Measurements from ENCODE around the gene COASY.

Gene COASY

DNA sequence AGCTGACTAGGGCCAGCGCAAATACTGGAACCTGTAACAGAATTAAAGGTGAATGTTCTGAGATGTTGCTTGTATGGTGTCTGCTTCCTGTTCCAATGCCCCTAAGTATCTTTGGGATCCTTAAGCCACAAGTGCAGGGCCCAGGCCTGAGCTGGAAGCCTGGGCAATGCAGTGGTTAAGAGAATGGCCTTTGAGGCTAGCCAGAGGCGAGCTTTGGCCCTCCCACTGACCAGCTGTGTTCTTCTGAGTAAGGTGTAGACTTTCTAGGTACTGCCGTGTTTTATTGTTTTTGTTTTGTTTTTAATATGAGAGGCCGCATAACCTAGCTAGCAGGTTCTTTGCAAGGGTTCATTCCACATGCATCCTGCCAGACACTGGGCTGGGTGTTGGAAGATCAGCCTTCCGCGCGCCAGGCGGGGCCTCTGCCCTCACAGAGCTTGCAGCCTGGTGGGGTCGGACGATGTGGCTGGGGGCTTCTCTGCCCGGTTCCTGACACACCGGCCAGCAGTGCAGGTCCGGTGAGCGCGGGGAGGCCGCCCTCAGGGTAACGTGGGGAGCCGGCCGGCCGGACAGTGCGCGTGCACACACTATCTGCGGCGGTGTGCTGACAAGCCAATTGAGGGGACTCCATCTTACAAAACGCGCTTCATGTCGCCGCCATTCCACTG lies 4.4 kb downstream of the COASY start:
- Histone ChIP-seq H4K20me1 (ENCODE audit: insufficient read depth, low read length, poor library complexity, severe bottlenecking) (peaks cover 27% of the 10 kb centered on the region), H3K9ac (ENCODE audit: low read depth, low read length, poor library complexity, severe bottlenecking) (peak overlapping the region; percentile 92), H3K9me2 (replicated peaks; ENCODE audit: low read depth, low read length) (no peaks in the 10 kb centered on the region), H3K79me2 (ENCODE audit: insufficient read depth, low read length) (peaks cover 80% of the 10 kb centered on the region), H3K4me2 (ENCODE audit: low read depth, low read length, poor library complexity, severe bottlenecking) (peak overlapping the region; percentile 93), H3K4me1 (ENCODE audit: insufficient read depth, low read length, poor library complexity, severe bottlenecking) (peaks cover 47% of the 10 kb centered on the region), H3K36me3 (ENCODE audit: insufficient read depth, low read length) (peaks cover 27% of the 10 kb centered on the region; the same call in 1 of the 2 replicates), H3K9me3 (ENCODE audit: insufficient read depth, low read depth, low read length) (no peaks in the 10 kb centered on the region), H2AFZ (ENCODE audit: low read length) (peak overlapping the region; percentile 47), H3K27me3 (ENCODE audit: insufficient read depth, low read length, poor library complexity, severe bottlenecking) (no peaks in the 10 kb centered on the region), H3K4me3 (ENCODE audit: low read length, poor library complexity, severe bottlenecking) (peak overlapping the region; percentile 87), H3F3A (ENCODE audit: low read depth) (no peaks in the 10 kb centered on the region; the same call in 1 of the 2 replicates)
- TF ChIP-seq EZH2phosphoT487 (IDR thresholded peaks at IDR 0.05; ENCODE audit: borderline replicate concordance): no peak
- TF ChIP-seq, protein P1, sequence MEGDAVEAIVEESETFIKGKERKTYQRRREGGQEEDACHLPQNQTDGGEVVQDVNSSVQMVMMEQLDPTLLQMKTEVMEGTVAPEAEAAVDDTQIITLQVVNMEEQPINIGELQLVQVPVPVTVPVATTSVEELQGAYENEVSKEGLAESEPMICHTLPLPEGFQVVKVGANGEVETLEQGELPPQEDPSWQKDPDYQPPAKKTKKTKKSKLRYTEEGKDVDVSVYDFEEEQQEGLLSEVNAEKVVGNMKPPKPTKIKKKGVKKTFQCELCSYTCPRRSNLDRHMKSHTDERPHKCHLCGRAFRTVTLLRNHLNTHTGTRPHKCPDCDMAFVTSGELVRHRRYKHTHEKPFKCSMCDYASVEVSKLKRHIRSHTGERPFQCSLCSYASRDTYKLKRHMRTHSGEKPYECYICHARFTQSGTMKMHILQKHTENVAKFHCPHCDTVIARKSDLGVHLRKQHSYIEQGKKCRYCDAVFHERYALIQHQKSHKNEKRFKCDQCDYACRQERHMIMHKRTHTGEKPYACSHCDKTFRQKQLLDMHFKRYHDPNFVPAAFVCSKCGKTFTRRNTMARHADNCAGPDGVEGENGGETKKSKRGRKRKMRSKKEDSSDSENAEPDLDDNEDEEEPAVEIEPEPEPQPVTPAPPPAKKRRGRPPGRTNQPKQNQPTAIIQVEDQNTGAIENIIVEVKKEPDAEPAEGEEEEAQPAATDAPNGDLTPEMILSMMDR (conservative IDR thresholded peaks at IDR 0.05; ENCODE audit: low read length): no peak

DNA sequence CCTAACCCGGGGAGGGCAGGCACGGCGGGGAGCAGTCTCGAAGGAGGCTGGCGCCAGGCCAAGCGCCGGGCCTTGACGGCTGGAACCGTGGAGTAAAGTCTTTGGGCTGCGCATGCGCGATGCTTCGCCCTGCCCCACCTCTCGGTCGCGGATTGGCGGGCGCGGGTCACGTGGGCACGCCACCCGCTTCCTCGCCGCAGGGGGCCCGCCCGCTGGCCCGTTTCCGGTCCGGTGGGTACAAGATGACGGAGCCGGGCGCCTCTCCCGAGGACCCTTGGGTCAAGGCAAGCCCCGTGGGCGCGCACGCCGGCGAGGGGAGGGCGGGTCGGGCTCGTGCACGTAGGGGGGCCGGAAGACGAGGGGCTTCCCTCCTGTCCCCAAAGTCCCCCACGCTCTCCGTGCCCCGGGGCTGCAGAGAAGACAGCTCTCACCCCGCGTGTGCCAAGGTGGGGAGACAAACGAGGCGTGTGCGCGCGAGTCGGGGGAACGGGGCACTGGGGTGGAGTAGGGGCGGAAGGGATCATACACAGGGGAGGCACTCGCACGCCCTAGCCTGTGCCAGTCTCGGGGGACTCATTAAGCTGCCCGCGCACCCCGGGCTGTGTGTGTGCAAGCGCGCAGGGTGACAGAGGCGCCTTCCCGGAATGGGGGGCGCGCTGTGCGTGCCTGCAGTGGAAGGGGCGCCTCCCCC lies 5.1 kb downstream of the COASY start, which contains the start of gene MLX:
Gene MLX (plus strand): TSS at position 218 of the 691 bp plus-strand sequence. CDS start 25 bp downstream, at position 243.
- H3K4me3 ChIP-seq (ENCODE audit: low read length, poor library complexity, severe bottlenecking): peak within 1 kb of the TSS; percentile 87
- peak within 1 kb of the TSS; percentile 92 for H3K9ac ChIP-seq (ENCODE audit: low read depth, low read length, poor library complexity, severe bottlenecking)
- TF ChIP-seq, protein P1 (conservative IDR thresholded peaks at IDR 0.05; ENCODE audit: low read length): 0 out of 2 replicates have a peak, but pooled peaks have one; percentile 24
- no peak for TF ChIP-seq EZH2phosphoT487 (IDR thresholded peaks at IDR 0.05; ENCODE audit: borderline replicate concordance)
- peak within 1 kb of the TSS; percentile 93 for H3K4me2 ChIP-seq (ENCODE audit: low read depth, low read length, poor library complexity, severe bottlenecking)
- peak within 1 kb of the TSS; percentile 67 for H2AFZ ChIP-seq (ENCODE audit: low read length)
- no peaks in the 10 kb centered on the region for H3K27me3 ChIP-seq (ENCODE audit: insufficient read depth, low read length, poor library complexity, severe bottlenecking)
- H4K20me1 ChIP-seq (ENCODE audit: insufficient read depth, low read length, poor library complexity, severe bottlenecking): peaks cover 27% of the 10 kb centered on the region
- H3K79me2 ChIP-seq (ENCODE audit: insufficient read depth, low read length): peaks cover 82% of the 10 kb centered on the region
- H3K36me3 ChIP-seq (ENCODE audit: insufficient read depth, low read length): peaks cover 34% of the 10 kb centered on the region; the same call in 1 of the 2 replicates
- no peaks in the 10 kb centered on the region for H3K9me3 ChIP-seq (ENCODE audit: insufficient read depth, low read depth, low read length)
- H3K4me1 ChIP-seq (ENCODE audit: insufficient read depth, low read length, poor library complexity, severe bottlenecking): peaks cover 42% of the 10 kb centered on the region
- no peaks in the 10 kb centered on the region for H3K9me2 ChIP-seq (replicated peaks; ENCODE audit: low read depth, low read length)
- H3F3A ChIP-seq (ENCODE audit: low read depth): no peaks in the 10 kb centered on the region; the same call in 1 of the 2 replicates

DNA sequence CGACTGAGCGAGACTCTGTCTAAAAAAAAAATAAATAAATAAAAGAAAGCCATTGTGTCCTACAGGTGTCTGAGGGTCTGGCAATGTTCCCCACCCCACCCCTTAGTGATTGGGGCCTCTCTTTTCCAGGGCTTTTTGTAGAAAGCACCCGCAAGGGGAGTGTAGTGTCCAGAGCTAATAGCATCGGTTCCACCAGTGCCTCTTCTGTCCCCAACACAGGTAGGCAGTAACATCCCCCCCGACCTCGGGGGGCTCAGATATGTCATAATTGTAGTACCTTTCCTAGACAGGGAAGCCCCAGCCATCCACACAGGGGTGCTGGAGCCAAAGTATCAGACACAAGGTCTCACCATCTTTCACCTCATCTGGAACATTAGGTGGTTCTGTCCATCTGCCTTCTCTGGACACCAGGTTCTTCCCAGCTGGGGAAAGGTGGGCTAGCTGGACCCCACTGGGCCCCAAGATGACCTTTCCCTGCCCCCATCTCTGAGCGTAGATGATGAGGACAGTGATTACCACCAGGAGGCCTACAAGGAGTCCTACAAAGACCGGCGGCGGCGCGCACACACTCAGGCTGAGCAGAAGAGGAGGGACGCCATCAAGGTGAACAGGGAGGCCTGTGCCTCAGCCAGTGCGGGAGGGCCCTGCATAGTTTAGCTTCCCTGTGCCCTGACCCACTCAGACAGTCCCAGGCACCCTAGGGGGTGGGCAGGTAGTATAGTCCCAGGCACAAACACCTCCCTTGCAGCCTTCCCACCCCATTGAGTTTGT lies 6.6 kb downstream of the COASY start:
- Histone ChIP-seq H3K36me3 (ENCODE audit: insufficient read depth, low read length) (peaks cover 48% of the 10 kb centered on the region; the same call in 1 of the 2 replicates), H3K4me1 (ENCODE audit: insufficient read depth, low read length, poor library complexity, severe bottlenecking) (peaks cover 34% of the 10 kb centered on the region), H3K79me2 (ENCODE audit: insufficient read depth, low read length) (peaks cover 70% of the 10 kb centered on the region)

More for the DNA sequence above, 6.6 kb downstream of the COASY start:
- H3K27me3 ChIP-seq (ENCODE audit: insufficient read depth, low read length, poor library complexity, severe bottlenecking): no peaks in the 10 kb centered on the region
- peak overlapping the region; percentile 87 for H3K4me3 ChIP-seq (ENCODE audit: low read length, poor library complexity, severe bottlenecking)
- peak overlapping the region; percentile 83 for H3K4me2 ChIP-seq (ENCODE audit: low read depth, low read length, poor library complexity, severe bottlenecking)
- TF ChIP-seq, protein P1 (conservative IDR thresholded peaks at IDR 0.05; ENCODE audit: low read length): no peak
- TF ChIP-seq EZH2phosphoT487 (IDR thresholded peaks at IDR 0.05; ENCODE audit: borderline replicate concordance): no peak
- no peak overlapping the region for H2AFZ ChIP-seq (ENCODE audit: low read length)
- H4K20me1 ChIP-seq (ENCODE audit: insufficient read depth, low read length, poor library complexity, severe bottlenecking): peaks cover 18% of the 10 kb centered on the region
- H3K9me3 ChIP-seq (ENCODE audit: insufficient read depth, low read depth, low read length): no peaks in the 10 kb centered on the region
- no peaks in the 10 kb centered on the region for H3K9me2 ChIP-seq (replicated peaks; ENCODE audit: low read depth, low read length)
- H3F3A ChIP-seq (ENCODE audit: low read depth): no peaks in the 10 kb centered on the region; the same call in 1 of the 2 replicates
- H3K9ac ChIP-seq (ENCODE audit: low read depth, low read length, poor library complexity, severe bottlenecking): peak overlapping the region; percentile 92
